Hematopoietic multipotent progenitor cell treated with erythropoietin and hydrocortisone succinate and interleukin-3 and kit ligand, for 8 days (in vitro differentiated cells): Measurements from ENCODE around the gene FBN1.

ENCODE experiments used
- DNase-seq: peaks from one replicate; pipeline ENCODE4 v3.0.0-alpha.2; 2015

The FBN1 gene

GRCh38 chr15:48388910-48389309 is 256.6 kb downstream of the FBN1 start:
- DNase-seq, result no peak

- no peak for DNase-seq
Measured at GRCh38 chr15:48388016-48388851, 257.3 kb downstream of the FBN1 start.

- DNase-seq, result no peak
Measured at GRCh38 chr15:48385031-48385830, 260.3 kb downstream of the FBN1 start.

DNA sequence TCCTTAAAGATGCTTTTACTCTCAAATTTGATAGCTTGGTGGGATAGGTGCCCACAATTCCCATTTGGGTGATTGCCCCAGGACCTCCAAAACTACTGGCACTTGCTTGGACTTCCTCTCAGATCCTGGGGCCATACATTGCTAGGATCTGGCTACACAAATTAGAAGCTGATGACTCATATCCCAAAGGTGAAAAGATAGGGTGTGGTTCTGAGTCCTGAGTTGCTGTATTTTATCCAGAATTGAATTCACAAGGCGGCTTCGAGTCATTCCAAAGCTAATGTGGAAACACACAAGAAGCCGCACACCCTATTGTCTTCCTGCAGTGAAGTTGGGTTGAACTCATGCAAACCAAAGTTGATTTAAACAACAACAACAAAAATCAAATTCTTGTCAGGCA is 260.9 kb downstream of the FBN1 start:
- DNase-seq, result no peak

DNA sequence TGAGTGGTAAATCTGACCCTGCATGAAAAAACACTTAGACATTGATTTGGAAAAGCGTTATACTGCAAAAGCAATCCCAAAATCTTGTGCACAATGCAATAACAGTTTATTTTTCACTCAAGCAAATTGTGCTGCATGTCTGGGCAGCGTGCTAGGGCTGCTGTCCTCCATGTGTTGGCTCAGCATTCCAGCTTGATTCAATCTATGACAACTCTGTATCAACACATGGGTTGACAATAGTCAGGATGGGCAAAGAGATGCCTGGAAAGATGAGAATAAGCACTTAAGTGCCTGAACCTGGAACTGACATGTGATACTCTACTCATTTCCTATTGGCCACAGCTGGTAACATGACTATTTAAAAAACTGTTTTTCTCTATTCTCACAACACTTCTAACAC is 262.5 kb downstream of the FBN1 start:
- no peak for DNase-seq

DNA sequence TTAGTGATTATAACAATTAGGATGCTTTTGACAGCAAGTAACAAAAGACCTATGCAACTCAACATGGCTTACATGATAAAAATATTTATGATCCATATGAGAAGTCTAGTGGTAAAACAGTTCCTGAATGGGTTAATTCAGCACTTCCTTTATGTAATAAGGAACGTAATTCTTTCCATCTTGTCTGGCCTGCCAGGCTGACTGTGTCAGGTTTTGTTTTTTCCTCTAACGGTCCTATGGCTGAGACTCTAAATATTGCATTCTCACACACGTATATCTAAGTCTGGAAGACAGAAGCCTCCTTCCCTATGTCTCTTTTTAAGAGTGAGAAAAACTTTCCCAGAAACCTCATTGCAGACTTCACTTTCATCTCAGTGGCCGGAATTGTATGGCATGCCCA is 263.6 kb downstream of the FBN1 start:
- no peak for DNase-seq

DNA sequence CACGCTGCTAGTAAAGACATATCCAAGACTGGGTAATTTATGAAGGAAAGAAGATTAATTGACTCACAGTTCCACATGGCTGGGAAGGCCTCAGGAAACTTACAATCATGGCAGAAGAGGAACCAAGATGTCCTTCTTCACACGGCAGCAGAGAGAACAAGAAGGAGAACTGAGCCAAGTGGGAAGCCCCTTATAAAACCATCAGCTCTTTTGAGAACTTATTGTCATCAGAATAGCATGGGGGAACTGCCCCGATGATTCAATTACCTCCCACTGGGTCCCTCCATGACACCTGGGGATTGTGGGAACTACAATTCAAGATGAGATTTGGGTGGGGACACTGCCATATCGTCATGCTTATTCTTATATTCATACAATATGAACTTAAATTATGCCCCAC is 265.3 kb downstream of the FBN1 start:
- no peak for DNase-seq

GRCh38 chr15:48375767-48376166 is 269.7 kb downstream of the FBN1 start:
- no peak for DNase-seq

DNA sequence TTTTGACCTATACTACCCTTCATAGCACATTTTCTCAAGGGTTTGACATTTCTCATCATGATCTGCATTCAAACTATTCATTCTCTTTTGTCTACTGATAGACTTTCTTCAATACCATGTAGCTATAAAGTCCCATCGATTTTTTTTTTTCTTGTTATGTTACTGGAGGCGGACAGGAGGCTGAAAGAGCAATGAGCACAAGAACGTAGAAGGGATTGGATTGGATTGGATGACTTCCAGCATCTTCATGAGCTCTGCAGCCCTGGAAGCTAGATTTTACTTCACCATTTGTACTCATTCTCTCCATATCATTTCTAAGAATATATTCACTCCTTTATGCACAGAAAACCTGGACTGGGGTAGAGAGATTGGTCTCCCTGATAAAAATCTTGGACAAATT is 271.0 kb downstream of the FBN1 start:
- DNase-seq, result no peak

GRCh38 chr15:48373821-48374451 is 271.6 kb downstream of the FBN1 start:
- DNase-seq, result no peak

GRCh38 chr15:48371961-48372360 is 273.5 kb downstream of the FBN1 start:
- no peak for DNase-seq

DNA sequence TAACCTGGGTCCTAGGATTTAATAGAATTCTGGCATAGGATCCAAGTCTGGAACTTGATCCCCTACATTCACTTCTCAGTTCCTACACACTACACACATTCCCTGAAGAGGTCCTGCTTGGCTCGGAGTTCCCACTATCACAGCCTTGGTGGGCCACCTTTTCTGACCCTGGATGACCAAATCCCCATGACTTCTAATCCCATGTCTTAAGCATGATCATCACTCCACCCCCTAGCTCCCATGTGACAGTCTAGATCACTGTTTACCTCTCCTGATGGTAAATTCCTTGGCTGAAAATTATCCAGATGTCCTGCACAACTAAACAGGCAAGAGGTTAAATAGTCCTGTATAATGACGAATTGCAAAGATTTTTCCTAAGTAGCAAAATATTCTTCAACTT is 274.0 kb downstream of the FBN1 start:
- no peak for DNase-seq

- DNase-seq, result no peak
Measured at GRCh38 chr15:48370460-48370859, 275.0 kb downstream of the FBN1 start.

GRCh38 chr15:48367483-48367882 is 278.0 kb downstream of the FBN1 start:
- no peak for DNase-seq

- no peak for DNase-seq
Measured at GRCh38 chr15:48366584-48367312, 278.8 kb downstream of the FBN1 start.

DNA sequence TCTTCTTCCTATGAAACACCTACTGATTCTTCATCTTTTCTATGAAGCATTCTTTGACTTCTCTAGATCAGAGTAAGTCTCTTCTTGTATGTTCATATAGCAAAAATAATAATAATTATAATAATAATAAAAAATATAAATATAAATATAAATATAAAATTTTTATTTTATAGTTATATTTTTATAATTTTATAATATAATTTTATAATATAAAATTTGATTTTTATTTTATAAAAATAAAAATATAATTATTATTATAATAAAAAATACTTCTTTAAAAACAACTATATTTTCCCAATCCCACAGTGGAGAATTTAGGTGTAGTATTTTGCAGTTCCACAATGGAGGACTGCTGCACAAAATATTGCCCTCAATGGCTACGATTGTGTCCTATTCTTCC is 279.9 kb downstream of the FBN1 start:
- no peak for DNase-seq

DNA sequence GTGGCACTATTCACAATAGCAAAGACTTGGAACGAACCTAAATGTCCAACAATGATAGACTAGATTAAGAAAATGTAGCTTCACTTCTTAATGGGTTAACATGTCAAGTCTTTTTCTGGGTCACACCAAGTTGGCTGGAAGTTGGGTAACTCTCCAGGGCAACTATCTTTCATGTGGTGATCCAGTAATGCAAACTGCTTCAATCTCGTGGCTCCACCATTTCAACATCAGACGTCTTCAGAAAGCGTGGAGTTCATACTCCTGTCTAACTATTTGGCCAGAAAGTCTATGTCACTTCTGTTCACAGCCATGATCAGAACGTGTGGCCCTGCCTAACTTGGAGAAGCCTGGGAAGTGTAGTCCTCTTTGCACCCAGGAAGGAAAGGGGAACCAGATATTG is 282.0 kb downstream of the FBN1 start:
- no peak for DNase-seq

- DNase-seq, result no peak
Measured at GRCh38 chr15:48361685-48362084, 283.8 kb downstream of the FBN1 start.

- peak; percentile 45 for DNase-seq
Measured at GRCh38 chr15:48360841-48361240, 284.7 kb downstream of the FBN1 start.
